ENCODE measurements around the gene LRRC15. TPM values are rescaled to one million over a fixed set of nuclear protein-coding genes. Genes with fewer than 3 reads are reported as not detected.

The LRRC15 gene
- total RNA-seq, 1 experiment from 2014 or later: 0.36 TPM

- CTCF ChIA-PET: no interaction called here
- TF ChIP-seq CTCF (conservative IDR thresholded peaks at IDR 0.05; ENCODE audit: low read depth, low read length): no peak
- TF ChIP-seq EZH2 (IDR thresholded peaks at IDR 0.05; ENCODE audit: low read length, unreplicated experiment): no peak
- no peak for TF ChIP-seq EZH2phosphoT487 (IDR thresholded peaks at IDR 0.05; ENCODE audit: borderline replicate concordance, low read length)
- POLR2A ChIA-PET (ENCODE audit: unreplicated experiment): no interaction called here
- Histone ChIP-seq H4K20me1 (ENCODE audit: low read length) (no peaks in the 10 kb centered on the region), H3K9ac (ENCODE audit: low read length) (no peak overlapping the region), H3K4me2 (ENCODE audit: low read length) (no peak overlapping the region), H3K36me3 (ENCODE audit: low read depth, low read length) (no peaks in the 10 kb centered on the region), H3K4me3 (ENCODE audit: low read length) (no peak overlapping the region), H2AFZ (ENCODE audit: low read length) (no peak overlapping the region), H3K27me3 (ENCODE audit: low read length) (no peaks in the 10 kb centered on the region), H3K79me2 (ENCODE audit: low read length) (no peaks in the 10 kb centered on the region), H3K9me2 (replicated peaks; ENCODE audit: low read length) (no peaks in the 10 kb centered on the region), H3K4me1 (ENCODE audit: insufficient read depth, low read length) (no peaks in the 10 kb centered on the region), H3K27ac (ENCODE audit: low read length) (no peak overlapping the region), H3K9me3 (ENCODE audit: low read length) (no peaks in the 10 kb centered on the region), H3F3A (ENCODE audit: low read length, unreplicated experiment) (no peaks in the 10 kb centered on the region)
- no peak for DNase-seq
- intact Hi-C loops (cut with micrococcal nuclease): no loop called here
- no TSS peak for BruUV-seq (replicated peaks)
- no peak for ATAC-seq
Observed at GRCh38 chr3:194397757-194398312, 28.3 kb upstream of the LRRC15 start.

- intact Hi-C loops (cut with micrococcal nuclease): no loop called here
- Histone ChIP-seq H3K9ac (ENCODE audit: low read length) (no peak overlapping the region), H3K4me1 (ENCODE audit: insufficient read depth, low read length) (no peaks in the 10 kb centered on the region), H3F3A (ENCODE audit: low read length, unreplicated experiment) (no peaks in the 10 kb centered on the region), H3K79me2 (ENCODE audit: low read length) (no peaks in the 10 kb centered on the region), H3K27me3 (ENCODE audit: low read length) (no peaks in the 10 kb centered on the region), H2AFZ (ENCODE audit: low read length) (no peak overlapping the region), H3K4me3 (ENCODE audit: low read length) (no peak overlapping the region), H3K4me2 (ENCODE audit: low read length) (no peak overlapping the region), H3K9me2 (replicated peaks; ENCODE audit: low read length) (no peaks in the 10 kb centered on the region), H3K27ac (ENCODE audit: low read length) (no peak overlapping the region), H3K9me3 (ENCODE audit: low read length) (no peaks in the 10 kb centered on the region), H3K36me3 (ENCODE audit: low read depth, low read length) (no peaks in the 10 kb centered on the region), H4K20me1 (ENCODE audit: low read length) (no peaks in the 10 kb centered on the region)
- DNase-seq (no peak), ATAC-seq (no peak)
- TF ChIP-seq EZH2phosphoT487 (IDR thresholded peaks at IDR 0.05; ENCODE audit: borderline replicate concordance, low read length): no peak
- no peak for TF ChIP-seq CTCF (conservative IDR thresholded peaks at IDR 0.05; ENCODE audit: low read depth, low read length)
- no peak for TF ChIP-seq EZH2 (IDR thresholded peaks at IDR 0.05; ENCODE audit: low read length, unreplicated experiment)
- ChIA-PET POLR2A (ENCODE audit: unreplicated experiment) (no interaction called here), CTCF (no interaction called here)
- BruUV-seq (replicated peaks): no TSS peak
Observed at GRCh38 chr3:194396859-194397756, 27.6 kb upstream of the LRRC15 start.

GRCh38 chr3:194396539-194396858, 27.0 kb upstream of the LRRC15 start:
- DNase-seq (no peak), ATAC-seq (no peak)
- POLR2A ChIA-PET (ENCODE audit: unreplicated experiment): no interaction called here
- CTCF ChIA-PET: no interaction called here
- Histone ChIP-seq H3F3A (ENCODE audit: low read length, unreplicated experiment) (no peaks in the 10 kb centered on the region), H3K9ac (ENCODE audit: low read length) (no peak overlapping the region), H4K20me1 (ENCODE audit: low read length) (no peaks in the 10 kb centered on the region), H3K9me2 (replicated peaks; ENCODE audit: low read length) (no peaks in the 10 kb centered on the region), H3K79me2 (ENCODE audit: low read length) (no peaks in the 10 kb centered on the region), H2AFZ (ENCODE audit: low read length) (no peak overlapping the region), H3K9me3 (ENCODE audit: low read length) (no peaks in the 10 kb centered on the region), H3K4me3 (ENCODE audit: low read length) (no peak overlapping the region), H3K27me3 (ENCODE audit: low read length) (no peaks in the 10 kb centered on the region), H3K36me3 (ENCODE audit: low read depth, low read length) (no peaks in the 10 kb centered on the region), H3K4me2 (ENCODE audit: low read length) (no peak overlapping the region), H3K4me1 (ENCODE audit: insufficient read depth, low read length) (no peaks in the 10 kb centered on the region), H3K27ac (ENCODE audit: low read length) (no peak overlapping the region)
- TF ChIP-seq EZH2 (IDR thresholded peaks at IDR 0.05; ENCODE audit: low read length, unreplicated experiment): no peak
- TF ChIP-seq EZH2phosphoT487 (IDR thresholded peaks at IDR 0.05; ENCODE audit: borderline replicate concordance, low read length): no peak
- TF ChIP-seq CTCF (conservative IDR thresholded peaks at IDR 0.05; ENCODE audit: low read depth, low read length): no peak
- no TSS peak for BruUV-seq (replicated peaks)
- intact Hi-C loops (cut with micrococcal nuclease): no loop called here

Data from PC-3 (cell line).